ENCODE data around the gene EIF4G3. TPM values are rescaled to one million over a fixed set of nuclear protein-coding genes. Genes with fewer than 3 reads are reported as not detected.

Gene EIF4G3
- total RNA-seq, 4 donors from 2014 or later = 82.1 to 143 (median 101) TPM

DNA sequence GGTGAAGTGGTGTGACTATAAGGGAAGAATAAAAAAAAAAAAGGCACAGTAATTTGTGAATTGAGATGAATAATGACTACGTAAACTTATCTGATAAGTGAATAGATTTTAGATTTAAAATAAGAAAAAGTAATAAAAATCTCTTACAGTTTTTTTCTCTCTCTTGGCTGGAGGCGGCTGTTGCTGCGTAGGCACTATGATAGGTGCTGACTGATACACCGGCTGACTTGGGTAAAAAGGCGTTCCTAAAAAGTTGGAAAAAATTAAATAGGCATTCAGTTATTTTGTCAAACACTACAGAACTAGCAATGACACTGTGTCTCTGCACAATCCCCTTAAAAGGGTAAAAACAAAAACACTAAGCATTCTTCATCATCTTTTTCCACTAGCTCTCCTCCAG is 203.8 kb downstream of the EIF4G3 start:
- in situ Hi-C loops (cut with MboI; ENCODE audit: low pct_ligation_motif_present in 1 of 4, low pct_unique_long_range_greater_than_20kb in 1 of 4, low sequenced_read_pairs in 3 of 4) = loop anchor here in 1 of 4 donors (10.0 kb wide), 1 partner anchor 222 kb away; no protein-coding TSS in a partner anchor
- Histone ChIP-seq H3K4me1 (no peaks in the 10 kb centered on the region), H3K27me3 (no peaks in the 10 kb centered on the region), H3K36me3 (peaks cover 0 to 20% (median 8%) of the 10 kb centered on the region in 4 donors), H3K27ac (no peak overlapping the region), H3K4me3 (no peak overlapping the region), H3K9me3 (no peaks in the 10 kb centered on the region)
- no peak for DNase-seq
- TF ChIP-seq POLR2A (IDR thresholded peaks at IDR 0.05) = no peak
- TF ChIP-seq, protein P1, sequence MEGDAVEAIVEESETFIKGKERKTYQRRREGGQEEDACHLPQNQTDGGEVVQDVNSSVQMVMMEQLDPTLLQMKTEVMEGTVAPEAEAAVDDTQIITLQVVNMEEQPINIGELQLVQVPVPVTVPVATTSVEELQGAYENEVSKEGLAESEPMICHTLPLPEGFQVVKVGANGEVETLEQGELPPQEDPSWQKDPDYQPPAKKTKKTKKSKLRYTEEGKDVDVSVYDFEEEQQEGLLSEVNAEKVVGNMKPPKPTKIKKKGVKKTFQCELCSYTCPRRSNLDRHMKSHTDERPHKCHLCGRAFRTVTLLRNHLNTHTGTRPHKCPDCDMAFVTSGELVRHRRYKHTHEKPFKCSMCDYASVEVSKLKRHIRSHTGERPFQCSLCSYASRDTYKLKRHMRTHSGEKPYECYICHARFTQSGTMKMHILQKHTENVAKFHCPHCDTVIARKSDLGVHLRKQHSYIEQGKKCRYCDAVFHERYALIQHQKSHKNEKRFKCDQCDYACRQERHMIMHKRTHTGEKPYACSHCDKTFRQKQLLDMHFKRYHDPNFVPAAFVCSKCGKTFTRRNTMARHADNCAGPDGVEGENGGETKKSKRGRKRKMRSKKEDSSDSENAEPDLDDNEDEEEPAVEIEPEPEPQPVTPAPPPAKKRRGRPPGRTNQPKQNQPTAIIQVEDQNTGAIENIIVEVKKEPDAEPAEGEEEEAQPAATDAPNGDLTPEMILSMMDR (IDR thresholded peaks at IDR 0.05) = no peak
- no peak for TF ChIP-seq POLR2AphosphoS5 (IDR thresholded peaks at IDR 0.05)
- no peak for TF ChIP-seq EP300 (IDR thresholded peaks at IDR 0.05; ENCODE audit: low read depth)
- intact Hi-C loops (cut with DNase I; ENCODE audit: low total_unique reads) = loop anchor here (2.0 kb wide), 1 partner anchor 228 kb away; no protein-coding TSS in a partner anchor
- WGBS, 2 donors (ENCODE audit: low coverage in 1 of 2) = 93 to 99% methylated on average over 5 of the region's 5 CpGs

DNA sequence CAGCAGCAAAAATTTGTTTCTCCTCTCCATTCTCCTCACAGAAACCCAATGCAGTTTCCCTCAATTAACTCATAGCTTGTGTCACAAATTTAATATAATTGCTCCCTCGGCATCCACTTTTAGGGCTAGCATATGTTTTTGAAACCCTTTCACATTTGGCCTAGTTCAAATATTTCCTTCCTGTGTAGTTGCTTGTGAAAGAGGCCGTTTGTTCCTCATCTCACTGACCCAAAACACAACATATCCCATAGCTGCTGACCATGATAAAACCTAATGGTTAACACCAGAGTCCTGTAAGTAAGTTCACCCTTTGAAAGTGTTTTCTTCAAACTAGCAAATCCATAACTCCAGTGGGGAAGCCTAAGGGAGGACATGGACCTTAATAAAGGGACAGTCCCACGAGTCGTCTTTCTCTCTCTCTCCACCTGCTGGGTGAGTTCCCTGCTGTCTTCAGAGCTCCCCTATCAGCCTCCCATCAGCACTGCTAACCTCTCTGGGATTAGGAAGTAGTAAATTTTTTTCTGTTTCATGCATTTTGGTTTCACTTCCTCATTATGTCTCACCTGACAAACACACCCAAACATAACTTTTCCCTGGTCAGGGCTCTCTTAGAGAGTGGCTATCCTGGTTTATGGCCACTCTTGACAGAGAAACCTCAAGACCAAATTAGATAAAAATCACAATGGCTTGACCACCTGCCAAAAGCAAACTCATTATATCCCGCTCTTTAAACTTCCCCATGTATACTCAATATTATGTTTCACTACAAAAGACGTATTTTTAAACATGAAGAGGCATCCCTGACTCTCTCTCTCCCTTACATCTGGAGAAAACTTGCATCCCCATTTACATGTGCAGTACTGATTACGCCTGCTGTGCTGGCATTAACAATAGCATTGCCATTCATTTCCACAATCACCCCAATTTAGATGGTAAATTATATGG is 211.9 kb downstream of the EIF4G3 start:
- peaks cover 0 to 13% (median 4%) of the 10 kb centered on the region in 4 donors for H3K36me3 ChIP-seq
- 38 to 39% methylated on average over 4 to 7 of the region's 7 CpGs for WGBS, 2 donors (ENCODE audit: low coverage in 1 of 2)
- H3K4me1 ChIP-seq = peaks cover 0 to 17% (median 8%) of the 10 kb centered on the region in 4 donors
- H3K9me3 ChIP-seq = no peaks in the 10 kb centered on the region
- TF ChIP-seq POLR2AphosphoS5 (IDR thresholded peaks at IDR 0.05) (no peak), EP300 (IDR thresholded peaks at IDR 0.05; ENCODE audit: low read depth) (no peak), POLR2A (IDR thresholded peaks at IDR 0.05) (no peak)
- TF ChIP-seq, protein P1 (IDR thresholded peaks at IDR 0.05) = no peak
- in situ Hi-C loops (cut with MboI; ENCODE audit: low pct_ligation_motif_present in 1 of 4, low pct_unique_long_range_greater_than_20kb in 1 of 4, low sequenced_read_pairs in 3 of 4) (no loop called here), intact Hi-C loops (cut with DNase I; ENCODE audit: low total_unique reads) (no loop called here)
- no peaks in the 10 kb centered on the region for H3K27me3 ChIP-seq
- DNase-seq = peak; percentile 33
- peak overlapping the region; percentile 67 to 70 (median 68) for H3K27ac ChIP-seq
- no peak overlapping the region for H3K4me3 ChIP-seq

DNA sequence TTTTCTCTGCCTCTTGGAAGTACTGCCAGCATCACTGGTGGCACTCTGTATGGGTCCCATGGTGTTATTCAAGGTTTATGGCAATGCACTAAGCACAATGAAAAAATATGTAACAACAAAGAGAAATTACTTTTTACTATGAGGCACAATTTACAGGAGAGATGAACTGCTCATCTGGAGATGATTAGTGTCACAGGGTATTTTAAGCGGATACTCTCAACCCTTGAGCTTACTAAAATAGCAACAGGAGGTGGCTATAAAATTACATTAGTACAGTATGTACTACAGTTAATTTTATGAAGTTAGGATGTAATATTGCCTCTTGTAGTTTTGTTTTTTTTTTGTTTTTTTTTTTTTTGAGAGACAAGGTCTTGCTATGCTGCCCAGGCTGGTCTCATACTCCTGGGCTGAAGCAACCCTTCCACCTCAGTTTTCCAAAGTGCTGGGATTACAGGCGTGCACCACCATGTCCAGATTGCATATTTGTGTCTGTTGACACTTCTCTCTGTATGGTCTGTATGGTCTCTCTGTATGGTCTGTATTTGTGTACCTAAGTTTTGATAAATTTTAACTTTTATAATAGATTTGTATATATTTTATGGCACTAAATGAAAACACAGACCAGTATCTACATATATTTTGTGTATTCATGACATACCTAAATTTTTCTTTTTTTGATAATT is 214.0 kb downstream of the EIF4G3 start:
- peaks cover 0 to 17% (median 8%) of the 10 kb centered on the region in 4 donors for H3K4me1 ChIP-seq
- H3K4me3 ChIP-seq = no peak overlapping the region
- in situ Hi-C loops (cut with MboI; ENCODE audit: low pct_ligation_motif_present in 1 of 4, low pct_unique_long_range_greater_than_20kb in 1 of 4, low sequenced_read_pairs in 3 of 4) (no loop called here), intact Hi-C loops (cut with DNase I; ENCODE audit: low total_unique reads) (no loop called here)
- WGBS, 2 donors (ENCODE audit: low coverage in 1 of 2) = 85 to 96% methylated on average over 2 of the region's 2 CpGs
- H3K36me3 ChIP-seq = no peaks in the 10 kb centered on the region
- H3K27ac ChIP-seq = no peak overlapping the region
- no peaks in the 10 kb centered on the region for H3K27me3 ChIP-seq
- no peak for DNase-seq
- no peaks in the 10 kb centered on the region for H3K9me3 ChIP-seq
- no peak for TF ChIP-seq POLR2AphosphoS5 (IDR thresholded peaks at IDR 0.05)

DNA sequence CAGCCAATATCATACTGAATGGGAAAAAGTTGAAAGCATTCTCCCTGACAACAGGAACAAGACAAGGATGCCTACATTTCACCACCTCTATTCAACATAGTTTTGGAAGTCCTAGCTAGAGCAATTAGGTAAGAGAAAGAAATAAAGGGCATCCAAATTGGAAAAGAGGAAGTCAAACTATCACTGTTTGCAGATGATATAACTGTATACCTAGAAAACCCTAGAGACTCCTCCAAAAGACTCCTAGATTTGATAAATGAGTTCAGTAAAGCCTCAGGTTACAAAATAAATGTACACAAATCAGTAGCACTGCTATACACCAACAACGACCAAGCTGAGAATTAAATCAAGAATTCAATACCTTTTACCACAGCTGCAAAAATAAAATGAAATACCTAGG is 218.3 kb downstream of the EIF4G3 start:
- TF ChIP-seq POLR2A (IDR thresholded peaks at IDR 0.05) (no peak), EP300 (IDR thresholded peaks at IDR 0.05; ENCODE audit: low read depth) (no peak), POLR2AphosphoS5 (IDR thresholded peaks at IDR 0.05) (no peak)
- TF ChIP-seq, protein P1 (IDR thresholded peaks at IDR 0.05) = no peak
- WGBS, 2 donors (ENCODE audit: low coverage in 1 of 2) = 67 to 79% methylated on average over 1 of the region's 1 CpG

More for the DNA sequence above, 218.3 kb downstream of the EIF4G3 start:
- Histone ChIP-seq H3K27me3 (no peaks in the 10 kb centered on the region), H3K36me3 (no peaks in the 10 kb centered on the region), H3K27ac (no peak overlapping the region), H3K9me3 (no peaks in the 10 kb centered on the region), H3K4me3 (no peak overlapping the region), H3K4me1 (no peaks in the 10 kb centered on the region)
- in situ Hi-C loops (cut with MboI; ENCODE audit: low pct_ligation_motif_present in 1 of 4, low pct_unique_long_range_greater_than_20kb in 1 of 4, low sequenced_read_pairs in 3 of 4) (no loop called here), intact Hi-C loops (cut with DNase I; ENCODE audit: low total_unique reads) (no loop called here)
- no peak for DNase-seq

Measured in transverse colon (tissue), 4 donors.